ENCODE data around the gene REM2. TPM values are rescaled to one million over a fixed set of nuclear protein-coding genes. Genes with fewer than 3 reads are reported as not detected.

The REM2 gene
- total RNA-seq, 4 donors from 2014 or later: 0.34 to 1.5 TPM; not detected in 2

DNA sequence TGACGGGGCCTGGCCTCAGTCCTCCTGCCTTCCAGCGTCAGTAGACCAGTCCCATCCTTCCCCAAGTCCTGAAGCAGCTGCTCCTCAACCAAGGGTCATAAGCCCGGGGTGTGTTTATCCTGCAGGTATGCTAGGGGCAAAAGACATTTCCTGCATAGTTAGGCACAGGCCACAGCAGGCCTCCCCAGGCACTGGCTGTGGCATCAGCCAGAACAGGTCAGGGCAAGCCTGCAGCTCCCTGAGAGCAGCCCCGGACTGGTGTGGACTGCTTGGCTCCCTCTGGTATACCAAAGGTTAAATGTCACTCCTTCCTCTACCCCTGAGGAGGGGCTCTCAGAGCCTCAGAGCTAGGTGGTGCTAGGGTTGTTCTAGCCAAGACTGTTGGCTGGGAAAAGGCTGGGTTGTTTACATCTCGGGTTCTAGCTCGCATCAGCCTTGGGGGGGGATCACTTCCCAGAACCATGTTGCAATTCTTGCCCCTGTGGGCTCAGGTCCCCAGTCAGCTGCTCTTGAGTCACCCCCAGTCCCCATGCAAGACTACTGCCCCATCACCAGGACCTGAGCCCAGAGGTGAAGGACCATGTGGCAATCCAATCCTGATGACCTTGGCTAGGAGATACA is 43.8 kb upstream of the REM2 start:
- TF ChIP-seq, protein P1, sequence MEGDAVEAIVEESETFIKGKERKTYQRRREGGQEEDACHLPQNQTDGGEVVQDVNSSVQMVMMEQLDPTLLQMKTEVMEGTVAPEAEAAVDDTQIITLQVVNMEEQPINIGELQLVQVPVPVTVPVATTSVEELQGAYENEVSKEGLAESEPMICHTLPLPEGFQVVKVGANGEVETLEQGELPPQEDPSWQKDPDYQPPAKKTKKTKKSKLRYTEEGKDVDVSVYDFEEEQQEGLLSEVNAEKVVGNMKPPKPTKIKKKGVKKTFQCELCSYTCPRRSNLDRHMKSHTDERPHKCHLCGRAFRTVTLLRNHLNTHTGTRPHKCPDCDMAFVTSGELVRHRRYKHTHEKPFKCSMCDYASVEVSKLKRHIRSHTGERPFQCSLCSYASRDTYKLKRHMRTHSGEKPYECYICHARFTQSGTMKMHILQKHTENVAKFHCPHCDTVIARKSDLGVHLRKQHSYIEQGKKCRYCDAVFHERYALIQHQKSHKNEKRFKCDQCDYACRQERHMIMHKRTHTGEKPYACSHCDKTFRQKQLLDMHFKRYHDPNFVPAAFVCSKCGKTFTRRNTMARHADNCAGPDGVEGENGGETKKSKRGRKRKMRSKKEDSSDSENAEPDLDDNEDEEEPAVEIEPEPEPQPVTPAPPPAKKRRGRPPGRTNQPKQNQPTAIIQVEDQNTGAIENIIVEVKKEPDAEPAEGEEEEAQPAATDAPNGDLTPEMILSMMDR (IDR thresholded peaks at IDR 0.05; ENCODE audit: low read depth): no peak

DNA sequence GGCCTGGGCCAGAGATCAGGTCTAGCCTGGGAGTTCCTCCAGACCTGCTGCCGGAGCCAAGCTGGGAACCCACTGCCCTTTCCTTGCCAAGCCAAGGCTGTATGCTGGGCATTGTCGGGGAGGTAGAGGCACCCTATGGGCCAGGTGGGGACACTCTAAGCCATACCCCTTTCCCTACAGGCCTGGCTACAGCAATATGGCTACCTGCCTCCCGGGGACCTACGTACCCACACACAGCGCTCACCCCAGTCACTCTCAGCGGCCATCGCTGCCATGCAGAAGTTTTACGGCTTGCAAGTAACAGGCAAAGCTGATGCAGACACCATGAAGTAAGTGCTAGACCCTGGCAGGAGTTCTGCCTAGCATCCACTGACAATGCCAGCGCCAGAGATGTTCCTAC is 41.7 kb upstream of the REM2 start:
- TF ChIP-seq, protein P1 (IDR thresholded peaks at IDR 0.05; ENCODE audit: low read depth): no peak

DNA sequence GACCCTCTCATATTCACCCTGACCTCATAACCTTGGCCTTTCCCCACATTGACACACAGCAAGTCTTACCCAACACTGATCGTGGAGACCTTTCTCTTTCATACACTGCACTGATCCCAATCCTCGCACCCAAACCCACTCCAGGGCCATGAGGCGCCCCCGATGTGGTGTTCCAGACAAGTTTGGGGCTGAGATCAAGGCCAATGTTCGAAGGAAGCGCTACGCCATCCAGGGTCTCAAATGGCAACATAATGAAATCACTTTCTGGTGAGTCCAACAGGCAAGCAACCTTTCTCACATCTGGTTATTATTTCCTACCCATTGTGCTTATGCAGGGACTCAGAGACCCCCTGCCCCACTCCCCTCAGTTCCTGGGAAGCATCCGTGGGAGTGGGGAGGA is 41.3 kb upstream of the REM2 start:
- TF ChIP-seq, protein P1 (IDR thresholded peaks at IDR 0.05; ENCODE audit: low read depth): no peak

DNA sequence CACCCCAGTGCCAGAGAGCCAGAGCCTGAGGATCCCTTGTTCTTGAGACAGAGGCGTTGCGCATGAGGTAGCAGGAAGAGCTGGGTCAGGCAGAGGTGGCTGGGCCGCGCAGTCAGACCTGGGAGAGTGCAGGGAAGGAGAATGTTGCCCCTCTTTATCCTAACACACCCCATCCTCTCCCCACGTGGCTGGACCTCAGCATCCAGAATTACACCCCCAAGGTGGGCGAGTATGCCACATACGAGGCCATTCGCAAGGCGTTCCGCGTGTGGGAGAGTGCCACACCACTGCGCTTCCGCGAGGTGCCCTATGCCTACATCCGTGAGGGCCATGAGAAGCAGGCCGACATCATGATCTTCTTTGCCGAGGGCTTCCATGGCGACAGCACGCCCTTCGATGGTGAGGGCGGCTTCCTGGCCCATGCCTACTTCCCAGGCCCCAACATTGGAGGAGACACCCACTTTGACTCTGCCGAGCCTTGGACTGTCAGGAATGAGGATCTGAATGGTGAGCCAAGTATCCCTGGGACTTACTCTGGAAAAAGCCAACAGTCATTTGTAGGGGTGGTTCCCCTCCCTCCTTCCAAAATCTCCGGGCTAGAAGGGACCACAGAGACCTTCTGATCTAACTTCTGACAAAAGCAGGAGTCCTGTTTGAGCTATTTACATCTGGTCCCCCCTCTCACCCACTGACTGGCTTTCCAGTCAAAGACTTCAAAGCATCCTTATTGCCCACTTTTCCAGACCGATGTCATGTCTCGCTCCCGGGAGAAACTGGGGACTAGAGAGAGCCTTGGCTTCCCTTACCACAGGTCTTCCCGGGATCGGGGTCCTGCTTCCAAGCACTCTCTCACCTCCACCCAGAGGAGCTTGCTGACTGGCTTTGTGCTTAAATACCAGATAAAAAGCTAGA is 40.6 kb upstream of the REM2 start:
- TF ChIP-seq, protein P1 (IDR thresholded peaks at IDR 0.05; ENCODE audit: low read depth): no peak

DNA sequence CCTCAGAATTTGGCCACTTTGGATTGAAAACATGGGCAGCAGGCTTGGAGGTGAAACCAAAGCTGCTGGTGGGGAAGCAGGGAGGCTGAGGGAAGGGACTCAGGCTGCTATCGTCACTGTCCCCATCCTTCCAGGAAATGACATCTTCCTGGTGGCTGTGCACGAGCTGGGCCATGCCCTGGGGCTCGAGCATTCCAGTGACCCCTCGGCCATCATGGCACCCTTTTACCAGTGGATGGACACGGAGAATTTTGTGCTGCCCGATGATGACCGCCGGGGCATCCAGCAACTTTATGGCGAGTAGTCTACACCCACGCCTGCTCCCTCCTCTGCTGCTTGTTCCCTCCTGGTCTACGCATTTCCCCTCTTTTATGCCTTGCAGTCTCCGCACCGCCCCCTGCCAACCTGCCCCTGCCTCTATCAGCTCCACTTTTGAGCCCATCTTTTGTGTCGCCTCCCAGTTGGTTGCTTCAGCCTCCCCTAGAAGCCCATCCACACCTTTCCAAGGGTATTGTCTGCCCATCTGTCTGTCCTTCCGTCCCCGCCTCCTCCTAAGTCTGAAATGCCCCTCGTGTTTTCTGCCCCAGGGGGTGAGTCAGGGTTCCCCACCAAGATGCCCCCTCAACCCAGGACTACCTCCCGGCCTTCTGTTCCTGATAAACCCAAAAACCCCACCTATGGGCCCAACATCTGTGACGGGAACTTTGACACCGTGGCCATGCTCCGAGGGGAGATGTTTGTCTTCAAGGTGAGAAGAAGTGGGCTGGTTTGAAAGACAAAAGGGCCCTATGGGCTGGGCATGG is 39.7 kb upstream of the REM2 start:
- TF ChIP-seq, protein P1 (IDR thresholded peaks at IDR 0.05; ENCODE audit: low read depth): no peak

DNA sequence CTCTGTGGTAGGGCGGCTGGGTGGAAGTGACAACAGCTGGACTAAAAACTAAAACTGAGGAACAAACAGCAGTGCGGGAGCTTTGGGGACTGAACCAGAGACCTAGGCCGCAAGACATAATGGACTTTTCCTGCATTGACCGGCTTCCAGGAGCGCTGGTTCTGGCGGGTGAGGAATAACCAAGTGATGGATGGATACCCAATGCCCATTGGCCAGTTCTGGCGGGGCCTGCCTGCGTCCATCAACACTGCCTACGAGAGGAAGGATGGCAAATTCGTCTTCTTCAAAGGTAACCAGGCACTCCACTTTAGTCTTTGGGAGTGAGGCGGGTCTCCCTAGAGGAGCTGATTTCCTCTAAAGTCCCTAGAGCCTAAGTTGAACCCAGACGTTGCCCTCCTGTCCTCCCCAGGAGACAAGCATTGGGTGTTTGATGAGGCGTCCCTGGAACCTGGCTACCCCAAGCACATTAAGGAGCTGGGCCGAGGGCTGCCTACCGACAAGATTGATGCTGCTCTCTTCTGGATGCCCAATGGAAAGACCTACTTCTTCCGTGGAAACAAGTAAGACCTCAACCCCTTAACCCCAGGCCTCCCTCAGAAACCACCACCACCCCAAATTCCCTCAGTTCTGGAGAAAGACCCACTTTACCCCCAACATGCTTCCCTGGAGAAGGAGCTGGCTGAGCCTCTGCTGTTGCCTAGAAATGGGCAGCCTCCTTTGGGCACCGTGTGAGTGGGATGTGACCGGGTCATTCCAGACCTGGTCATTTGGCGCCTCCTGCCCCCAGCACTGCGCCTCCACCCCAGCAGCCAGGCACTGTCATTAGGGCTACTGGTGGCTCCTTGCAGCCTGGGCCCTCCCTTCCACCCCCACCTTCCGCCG is 38.6 kb upstream of the REM2 start:
- TF ChIP-seq, protein P1 (IDR thresholded peaks at IDR 0.05; ENCODE audit: low read depth): no peak
